AG04450 (cell line): ENCODE measurements around the gene THADA. TPM values are rescaled to one million over a fixed set of nuclear protein-coding genes. Genes with fewer than 3 reads are reported as not detected.

Experiments
- CTCF ChIA-PET: fragments of 300-600, 350-600 bp; formaldehyde crosslinking; extraction: SDS; loops from one replicate; lab custom pipeline; 2022; ENCODE audit warnings: antibody characterized with exemption, inconsistent platforms; lab: Charles Lee
- POLR2A ChIA-PET: fragments of 350-600 bp; formaldehyde crosslinking; extraction: SDS; loops from one replicate; lab custom pipeline; 2021; ENCODE audit warnings: antibody characterized with exemption, inconsistent platforms; lab: Yijun Ruan, JAX
- DNase-seq: peaks from one replicate; pipeline ENCODE4 v3.0.0-alpha.2; 2011; ENCODE audit warnings: low read depth, low spot score
- H3K27ac ChIP-seq: one replicate; pipeline ENCODE4 v1.5.1; 2012; ENCODE audit warnings: low read depth, low read length, control low read depth
- H3K27me3 ChIP-seq: one replicate; pipeline ENCODE4 v1.6.0; 2012; ENCODE audit warnings: low read length; ENCODE audit not compliant: control insufficient read depth, insufficient read depth
- H3K4me3 ChIP-seq: 2 replicates; pipeline ENCODE4 v1.5.1; 2011; ENCODE audit warnings: mild to moderate bottlenecking, low read depth, low read length, control low read depth
- H3K9me3 ChIP-seq: 2 replicates; pipeline ENCODE4 v1.5.1; 2012; ENCODE audit warnings: low read length; ENCODE audit not compliant: control insufficient read depth, insufficient read depth
- CTCF ChIP-seq: IDR thresholded peaks from 2 replicates; pipeline ENCODE4 v1.5.1; 2011; ENCODE audit warnings: low read depth, low read length, control low read depth, inconsistent platforms
- polyA plus RNA-seq: library from polyadenylated mRNA; depleted of rRNA; stranded (reverse); fragments of >200 nt; gene quantifications from 2 replicates; pipeline ENCODE4 v1.2.3, GENCODE V29; 2011

Gene THADA
- polyA plus RNA-seq, 1 experiment = 15.0 TPM

GRCh38 chr2:43406651-43407279, 189.1 kb downstream of the THADA start:
- no peak for TF ChIP-seq CTCF
- ChIA-PET POLR2A (no interaction called here), CTCF (no interaction called here)
- no peaks in the 10 kb centered on the region for H3K9me3 ChIP-seq
- H3K27me3 ChIP-seq = no peaks in the 10 kb centered on the region
- no peak for DNase-seq
- no peak overlapping the region for H3K4me3 ChIP-seq
- no peak overlapping the region for H3K27ac ChIP-seq

GRCh38 chr2:43405829-43406228, 190.0 kb downstream of the THADA start:
- no peak for TF ChIP-seq CTCF
- POLR2A ChIA-PET = no interaction called here
- Histone ChIP-seq H3K9me3 (no peaks in the 10 kb centered on the region), H3K4me3 (no peak overlapping the region), H3K27me3 (no peaks in the 10 kb centered on the region), H3K27ac (no peak overlapping the region)
- DNase-seq = no peak
- CTCF ChIA-PET = interaction anchor here (1.4 kb wide), 1 partner anchor 78 kb away, joined by 4 read pairs; no protein-coding TSS in a partner anchor

DNA sequence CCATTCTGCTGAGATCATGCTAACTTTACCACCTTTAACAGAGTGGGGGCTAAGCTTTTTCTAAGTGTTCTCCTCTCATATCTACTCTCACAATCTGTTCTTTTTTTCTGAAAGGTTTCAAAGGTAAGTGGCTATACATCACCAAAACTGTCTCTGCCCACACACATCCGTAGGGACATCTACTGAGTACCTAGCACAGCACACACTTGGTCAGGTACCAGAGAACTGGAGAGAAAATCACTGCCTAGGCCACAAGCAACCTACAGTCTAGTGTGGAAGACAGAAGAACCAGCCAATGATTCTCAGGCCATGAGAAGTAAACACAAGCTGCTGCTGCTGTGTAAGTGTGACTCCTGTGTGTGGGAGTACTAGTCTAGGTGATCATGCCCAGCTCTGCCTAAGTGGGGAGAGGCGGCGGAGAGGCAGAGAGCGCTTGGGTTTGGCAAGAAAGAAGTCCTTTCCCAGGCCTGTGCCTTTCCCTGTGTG, 193.3 kb downstream of the THADA start:
- POLR2A ChIA-PET = no interaction called here
- no peak overlapping the region for H3K4me3 ChIP-seq
- no peaks in the 10 kb centered on the region for H3K9me3 ChIP-seq
- H3K27ac ChIP-seq = no peak overlapping the region
- TF ChIP-seq CTCF = no peak
- no peaks in the 10 kb centered on the region for H3K27me3 ChIP-seq
- CTCF ChIA-PET = interaction anchor here (1.8 kb wide), 1 partner anchor 174 kb away, joined by 10 read pairs; no protein-coding TSS in a partner anchor
- DNase-seq = no peak

GRCh38 chr2:43402002-43402401, 193.8 kb downstream of the THADA start:
- Histone ChIP-seq H3K4me3 (no peak overlapping the region), H3K9me3 (no peaks in the 10 kb centered on the region), H3K27me3 (no peaks in the 10 kb centered on the region), H3K27ac (no peak overlapping the region)
- POLR2A ChIA-PET = no interaction called here
- DNase-seq = no peak
- CTCF ChIA-PET = no interaction called here
- TF ChIP-seq CTCF = no peak

- no peaks in the 10 kb centered on the region for H3K27me3 ChIP-seq
- no peak overlapping the region for H3K4me3 ChIP-seq
- no peaks in the 10 kb centered on the region for H3K9me3 ChIP-seq
- CTCF ChIA-PET = interaction anchor here (1.0 kb wide), 1 partner anchor 15 kb away, joined by 3 read pairs; no protein-coding TSS in a partner anchor
- no peak overlapping the region for H3K27ac ChIP-seq
- no peak for DNase-seq
- TF ChIP-seq CTCF = peak; percentile 37
- POLR2A ChIA-PET = no interaction called here
Observed at GRCh38 chr2:43400508-43400907, 195.3 kb downstream of the THADA start.
